Neutrophil (primary cell): ENCODE results near the gene MUC5B.
"Not testable (repeated sequence)": the region's sequence is repeated elsewhere in the genome, so short reads cannot be mapped to it uniquely, and the experiment has no call there.

Experiments
- H3K27ac ChIP-seq: fragments of 200-600 bp; sonication (generic); 2 replicates; pipeline ENCODE4 v1.5.1; 2016; ENCODE audit warnings: mild to moderate bottlenecking, moderate library complexity
- H3K27me3 ChIP-seq: fragments of 200-600 bp; sonication (generic); 2 replicates; pipeline ENCODE4 v1.6.0; 2016; ENCODE audit warnings: mild to moderate bottlenecking
- H3K36me3 ChIP-seq: fragments of 200-600 bp; sonication (generic); 2 replicates; pipeline ENCODE4 v1.5.1; 2017
- H3K4me1 ChIP-seq, 2 experiments: fragments of 200-600 bp in 1 of 2; sonication (generic) in 1 of 2; 1 replicate in 1 of 2; 2 replicates in 1 of 2; pipeline versions ENCODE4 v1.5.1 to v1.6.1; 2013 to 2016; ENCODE audit warnings: low read depth in 1 of 2, low read length in 1 of 2, mild to moderate bottlenecking in 1 of 2, moderate library complexity in 1 of 2; ENCODE audit not compliant: control insufficient read depth in 1 of 2, insufficient read depth in 1 of 2
- H3K4me3 ChIP-seq, 2 experiments: fragments of 200-600 bp in 1 of 2; sonication (generic) in 1 of 2; 1 replicate in 1 of 2; 2 replicates in 1 of 2; pipeline ENCODE4 v1.5.1; 2013 to 2016; ENCODE audit warnings: low read depth in 1 of 2, low read length in 1 of 2, mild to moderate bottlenecking in 1 of 2, moderate library complexity in 1 of 2
- H3K9me3 ChIP-seq: fragments of 200-600 bp; sonication (generic); 2 replicates; pipeline ENCODE4 v1.5.1; 2016
- TF ChIP-seq, protein P1 (sequence below): fragments of 200-600 bp; sonication (generic); IDR thresholded peaks from 2 replicates; pipeline ENCODE4 v1.5.1; 2016; ENCODE audit warnings: antibody characterized with exemption

The MUC5B gene, protein sequence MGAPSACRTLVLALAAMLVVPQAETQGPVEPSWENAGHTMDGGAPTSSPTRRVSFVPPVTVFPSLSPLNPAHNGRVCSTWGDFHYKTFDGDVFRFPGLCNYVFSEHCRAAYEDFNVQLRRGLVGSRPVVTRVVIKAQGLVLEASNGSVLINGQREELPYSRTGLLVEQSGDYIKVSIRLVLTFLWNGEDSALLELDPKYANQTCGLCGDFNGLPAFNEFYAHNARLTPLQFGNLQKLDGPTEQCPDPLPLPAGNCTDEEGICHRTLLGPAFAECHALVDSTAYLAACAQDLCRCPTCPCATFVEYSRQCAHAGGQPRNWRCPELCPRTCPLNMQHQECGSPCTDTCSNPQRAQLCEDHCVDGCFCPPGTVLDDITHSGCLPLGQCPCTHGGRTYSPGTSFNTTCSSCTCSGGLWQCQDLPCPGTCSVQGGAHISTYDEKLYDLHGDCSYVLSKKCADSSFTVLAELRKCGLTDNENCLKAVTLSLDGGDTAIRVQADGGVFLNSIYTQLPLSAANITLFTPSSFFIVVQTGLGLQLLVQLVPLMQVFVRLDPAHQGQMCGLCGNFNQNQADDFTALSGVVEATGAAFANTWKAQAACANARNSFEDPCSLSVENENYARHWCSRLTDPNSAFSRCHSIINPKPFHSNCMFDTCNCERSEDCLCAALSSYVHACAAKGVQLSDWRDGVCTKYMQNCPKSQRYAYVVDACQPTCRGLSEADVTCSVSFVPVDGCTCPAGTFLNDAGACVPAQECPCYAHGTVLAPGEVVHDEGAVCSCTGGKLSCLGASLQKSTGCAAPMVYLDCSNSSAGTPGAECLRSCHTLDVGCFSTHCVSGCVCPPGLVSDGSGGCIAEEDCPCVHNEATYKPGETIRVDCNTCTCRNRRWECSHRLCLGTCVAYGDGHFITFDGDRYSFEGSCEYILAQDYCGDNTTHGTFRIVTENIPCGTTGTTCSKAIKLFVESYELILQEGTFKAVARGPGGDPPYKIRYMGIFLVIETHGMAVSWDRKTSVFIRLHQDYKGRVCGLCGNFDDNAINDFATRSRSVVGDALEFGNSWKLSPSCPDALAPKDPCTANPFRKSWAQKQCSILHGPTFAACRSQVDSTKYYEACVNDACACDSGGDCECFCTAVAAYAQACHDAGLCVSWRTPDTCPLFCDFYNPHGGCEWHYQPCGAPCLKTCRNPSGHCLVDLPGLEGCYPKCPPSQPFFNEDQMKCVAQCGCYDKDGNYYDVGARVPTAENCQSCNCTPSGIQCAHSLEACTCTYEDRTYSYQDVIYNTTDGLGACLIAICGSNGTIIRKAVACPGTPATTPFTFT (N-terminal part only)

DNA sequence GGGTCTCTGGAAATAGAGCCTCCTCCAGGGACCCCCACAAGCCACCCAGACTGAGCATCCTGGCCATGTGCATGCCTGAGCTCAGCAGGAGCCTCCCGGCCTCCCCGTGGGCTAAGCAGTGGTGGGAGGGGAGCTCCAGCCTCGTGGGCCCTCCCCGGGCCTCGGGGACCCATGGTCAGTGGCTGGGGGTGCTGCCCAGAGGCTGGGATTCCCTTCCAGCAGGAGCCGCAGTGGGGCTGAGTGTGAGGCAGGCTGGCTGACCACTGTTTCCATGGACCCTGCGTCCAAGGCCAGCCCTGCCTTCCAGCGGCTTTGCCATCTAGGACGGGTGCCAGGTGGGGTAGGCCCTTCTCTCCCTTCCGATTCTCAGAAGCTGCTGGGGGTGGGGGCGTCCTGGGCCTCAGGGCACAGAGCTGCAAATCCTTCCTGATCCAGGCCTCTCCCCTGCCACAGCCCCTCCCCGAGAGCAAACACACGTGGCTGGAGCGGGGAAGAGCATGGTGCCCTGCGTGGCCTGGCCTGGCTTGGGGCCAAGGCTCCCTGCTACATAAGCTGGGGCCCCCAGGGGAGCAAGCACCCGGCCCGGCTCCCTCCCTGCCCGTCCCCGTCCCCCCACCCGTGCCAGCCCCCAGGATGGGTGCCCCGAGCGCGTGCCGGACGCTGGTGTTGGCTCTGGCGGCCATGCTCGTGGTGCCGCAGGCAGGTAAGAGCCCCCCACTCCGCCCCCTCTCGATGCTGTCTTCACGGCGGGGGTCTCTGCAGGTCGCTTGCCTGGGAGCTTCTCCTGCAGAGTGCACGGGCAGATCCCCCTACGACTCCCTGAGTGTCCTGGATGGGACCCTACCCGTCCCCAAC lies at the start of gene MUC5B:
Gene MUC5B, plus strand, starts transcription at position 576 of the 855 bp plus-strand sequence. Its CDS starts 58 bp downstream, at position 634.
- no peak within 1 kb of the TSS for H3K4me3 ChIP-seq
- no peak within 1 kb of the TSS for H3K27ac ChIP-seq
- TF ChIP-seq, protein P1, sequence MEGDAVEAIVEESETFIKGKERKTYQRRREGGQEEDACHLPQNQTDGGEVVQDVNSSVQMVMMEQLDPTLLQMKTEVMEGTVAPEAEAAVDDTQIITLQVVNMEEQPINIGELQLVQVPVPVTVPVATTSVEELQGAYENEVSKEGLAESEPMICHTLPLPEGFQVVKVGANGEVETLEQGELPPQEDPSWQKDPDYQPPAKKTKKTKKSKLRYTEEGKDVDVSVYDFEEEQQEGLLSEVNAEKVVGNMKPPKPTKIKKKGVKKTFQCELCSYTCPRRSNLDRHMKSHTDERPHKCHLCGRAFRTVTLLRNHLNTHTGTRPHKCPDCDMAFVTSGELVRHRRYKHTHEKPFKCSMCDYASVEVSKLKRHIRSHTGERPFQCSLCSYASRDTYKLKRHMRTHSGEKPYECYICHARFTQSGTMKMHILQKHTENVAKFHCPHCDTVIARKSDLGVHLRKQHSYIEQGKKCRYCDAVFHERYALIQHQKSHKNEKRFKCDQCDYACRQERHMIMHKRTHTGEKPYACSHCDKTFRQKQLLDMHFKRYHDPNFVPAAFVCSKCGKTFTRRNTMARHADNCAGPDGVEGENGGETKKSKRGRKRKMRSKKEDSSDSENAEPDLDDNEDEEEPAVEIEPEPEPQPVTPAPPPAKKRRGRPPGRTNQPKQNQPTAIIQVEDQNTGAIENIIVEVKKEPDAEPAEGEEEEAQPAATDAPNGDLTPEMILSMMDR: no peak
- H3K36me3 ChIP-seq: no peaks in the 10 kb centered on the region
- peaks cover 42% of the 10 kb centered on the region for H3K27me3 ChIP-seq
- no peaks in the 10 kb centered on the region for H3K4me1 ChIP-seq
- H3K9me3 ChIP-seq: no peaks in the 10 kb centered on the region

DNA sequence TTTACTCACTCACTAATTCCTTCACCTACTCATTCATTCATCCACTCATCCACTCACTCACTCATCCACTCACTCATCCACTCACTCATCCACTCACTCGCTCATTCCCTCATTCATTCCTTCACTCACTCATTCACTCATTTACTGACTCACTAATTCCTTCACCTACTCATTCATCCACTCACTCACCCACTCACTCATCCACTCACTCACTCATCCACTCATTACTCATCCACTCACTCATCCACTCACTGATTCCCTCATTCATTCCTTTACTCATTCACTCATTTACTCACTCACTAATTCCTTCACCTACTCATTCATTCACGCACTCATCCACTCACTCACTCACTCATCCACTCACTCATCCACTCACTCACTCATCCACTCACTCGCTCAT lies 49.5 kb upstream of the MUC5B start:
- H3K9me3 ChIP-seq, H3K4me3 ChIP-seq, H3K27me3 ChIP-seq, H3K4me1 ChIP-seq, H3K27ac ChIP-seq, H3K36me3 ChIP-seq: not testable (repeated sequence)

DNA sequence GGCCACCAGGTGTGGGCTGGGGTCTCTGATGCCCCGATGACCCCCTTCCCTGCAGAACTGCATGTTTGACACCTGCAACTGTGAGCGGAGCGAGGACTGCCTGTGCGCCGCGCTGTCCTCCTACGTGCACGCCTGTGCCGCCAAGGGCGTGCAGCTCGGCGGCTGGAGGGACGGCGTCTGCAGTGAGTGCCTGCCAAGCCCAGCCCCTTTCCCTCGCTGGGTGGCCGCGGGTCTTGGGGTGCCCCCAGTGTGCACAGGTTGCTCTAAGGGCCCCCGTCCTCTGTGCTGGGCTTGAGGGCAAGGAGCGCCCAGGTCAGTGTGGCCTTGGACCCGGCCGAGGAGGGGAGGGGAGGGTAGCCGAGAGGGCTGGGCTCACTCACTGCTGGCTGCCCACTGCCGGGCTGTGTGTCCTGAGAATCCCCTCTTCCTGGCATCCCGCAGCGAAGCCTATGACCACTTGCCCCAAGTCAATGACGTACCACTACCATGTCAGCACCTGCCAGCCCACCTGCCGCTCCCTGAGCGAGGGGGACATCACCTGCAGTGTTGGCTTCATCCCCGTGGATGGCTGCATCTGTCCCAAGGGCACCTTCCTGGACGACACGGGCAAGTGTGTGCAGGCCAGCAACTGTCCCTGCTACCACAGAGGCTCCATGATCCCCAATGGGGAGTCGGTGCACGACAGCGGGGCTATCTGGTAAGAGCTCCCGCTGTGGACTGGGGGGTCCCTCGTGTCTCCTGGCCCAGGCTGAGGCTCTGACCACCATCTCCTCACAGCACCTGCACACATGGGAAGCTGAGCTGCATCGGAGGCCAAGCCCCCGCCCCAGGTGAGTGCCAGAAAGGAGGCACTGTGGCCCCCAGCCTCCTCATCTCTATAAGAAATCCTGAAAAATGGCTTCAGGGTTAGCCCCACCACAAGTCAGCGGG lies 48.2 kb upstream of the MUC5B start:
- Histone ChIP-seq H3K27ac (no peak overlapping the region), H3K27me3 (no peaks in the 10 kb centered on the region), H3K9me3 (no peaks in the 10 kb centered on the region), H3K36me3 (no peaks in the 10 kb centered on the region), H3K4me3 (no peak overlapping the region), H3K4me1 (no peaks in the 10 kb centered on the region)
- TF ChIP-seq, protein P1: no peak

DNA sequence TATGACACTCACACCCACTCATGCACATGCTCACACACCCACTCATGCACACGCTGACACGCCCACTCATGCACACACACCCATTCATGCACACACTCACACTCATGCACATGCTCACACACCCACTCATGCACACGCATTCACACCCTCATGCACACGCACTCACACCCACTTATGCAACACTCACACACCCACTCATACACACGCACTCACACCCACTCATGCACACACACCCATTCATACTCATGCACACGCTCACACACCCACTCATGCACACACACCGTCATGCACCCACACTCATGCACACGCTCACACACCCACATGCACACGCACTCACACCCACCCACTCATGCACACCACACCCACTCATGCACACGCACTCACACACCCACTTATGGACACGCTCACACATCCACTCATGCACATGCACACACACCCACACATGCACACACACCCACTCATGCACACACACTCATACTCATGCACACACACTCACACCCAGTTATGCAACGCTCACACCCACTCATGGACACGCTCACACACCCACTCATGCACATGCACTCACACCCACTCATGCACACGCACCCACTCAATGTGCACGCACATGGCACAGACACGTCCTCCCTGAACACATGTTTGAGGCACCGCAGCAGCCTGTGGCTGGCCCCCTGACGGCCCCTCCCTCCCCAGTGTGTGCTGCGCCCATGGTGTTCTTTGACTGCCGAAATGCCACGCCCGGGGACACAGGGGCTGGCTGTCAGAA lies 47.2 kb upstream of the MUC5B start:
- Histone ChIP-seq H3K4me1 (no peaks in the 10 kb centered on the region), H3K27me3 (no peaks in the 10 kb centered on the region), H3K27ac (no peak overlapping the region), H3K4me3 (no peak overlapping the region), H3K9me3 (no peaks in the 10 kb centered on the region), H3K36me3 (no peaks in the 10 kb centered on the region)
- TF ChIP-seq, protein P1: no peak
